GM19025 (cell line): ENCODE measurements around the gene KCNK16.

Experiments used
- ATAC-seq: cut with Tn5 transposase; IDR thresholded peaks from one replicate; pipeline ENCODE4 v1.9.1; 2021; ENCODE audit warnings: mild to moderate bottlenecking, low read depth, moderate library complexity; ENCODE audit not compliant: unreplicated experiment

Gene KCNK16

DNA sequence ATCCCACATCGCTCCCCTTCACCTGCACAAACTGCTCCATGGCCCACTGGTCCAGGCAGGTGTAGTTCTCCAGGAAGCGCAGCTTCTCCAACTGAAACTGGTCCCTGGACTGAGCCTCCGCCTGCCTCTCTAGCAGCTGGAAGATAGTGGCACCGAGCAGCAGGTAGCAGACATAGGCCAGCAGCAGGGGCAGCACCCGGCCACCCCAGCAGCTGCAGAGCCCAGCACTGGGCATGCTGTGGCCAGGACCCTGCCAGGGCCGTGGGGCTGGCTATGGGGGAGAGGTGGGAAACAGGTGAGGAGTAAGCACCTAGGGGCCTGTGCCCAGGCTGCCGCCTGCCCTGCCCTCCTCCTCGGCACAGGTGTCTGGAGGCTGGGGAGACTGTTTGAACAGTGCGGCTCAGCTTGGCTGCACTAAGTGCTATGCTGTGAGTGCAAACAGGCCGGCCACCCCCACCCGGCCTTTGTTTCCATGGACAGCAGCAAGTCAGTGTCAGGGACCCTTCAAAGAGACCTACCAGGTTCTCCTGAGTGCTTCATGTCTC is at the start of gene KCNK16:
Gene KCNK16 (minus strand): TSS at position 397 of the 545 bp plus-strand sequence. CDS start 162 bp downstream, at position 235.
- ATAC-seq: no peak

DNA sequence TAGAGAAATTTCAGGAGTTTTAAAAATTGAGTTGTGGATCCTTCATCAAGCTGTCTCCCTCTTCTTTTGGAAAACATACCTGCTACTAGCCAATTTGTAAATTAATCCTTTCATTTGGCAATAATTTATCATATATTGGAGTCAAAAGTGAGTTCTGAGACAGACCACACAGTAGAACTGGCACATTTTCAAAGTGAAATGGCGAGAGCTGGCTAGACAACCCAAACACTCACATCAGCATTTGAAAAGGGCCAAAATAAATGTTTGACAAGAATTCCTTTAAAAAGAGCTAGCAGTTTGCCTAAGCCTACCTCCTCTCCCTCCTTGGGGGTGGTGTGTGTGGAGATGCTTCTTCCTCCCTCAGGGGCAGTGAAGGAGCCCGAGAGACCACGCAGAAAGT is 47.9 kb upstream of the KCNK16 start:
- no peak for ATAC-seq

DNA sequence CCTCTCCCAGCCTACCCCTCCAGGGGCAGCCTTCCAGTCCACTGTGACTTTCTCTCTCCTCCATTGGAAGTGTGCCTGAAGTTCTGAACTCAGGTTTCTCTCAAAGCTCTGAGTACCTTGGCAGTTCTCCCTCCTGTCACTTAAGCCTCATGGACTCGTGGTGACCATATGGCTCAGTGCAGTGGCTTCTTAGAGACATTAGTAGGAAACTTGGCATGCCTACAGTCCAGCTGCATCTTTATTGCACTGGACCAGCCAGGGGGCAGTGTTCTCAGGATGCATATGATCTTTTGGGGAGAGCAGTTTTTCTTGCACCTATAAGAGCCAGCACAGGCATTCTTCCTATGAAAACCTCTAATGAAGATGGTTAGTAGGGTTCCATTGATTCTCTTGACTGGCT is 47.5 kb upstream of the KCNK16 start:
- no peak for ATAC-seq

DNA sequence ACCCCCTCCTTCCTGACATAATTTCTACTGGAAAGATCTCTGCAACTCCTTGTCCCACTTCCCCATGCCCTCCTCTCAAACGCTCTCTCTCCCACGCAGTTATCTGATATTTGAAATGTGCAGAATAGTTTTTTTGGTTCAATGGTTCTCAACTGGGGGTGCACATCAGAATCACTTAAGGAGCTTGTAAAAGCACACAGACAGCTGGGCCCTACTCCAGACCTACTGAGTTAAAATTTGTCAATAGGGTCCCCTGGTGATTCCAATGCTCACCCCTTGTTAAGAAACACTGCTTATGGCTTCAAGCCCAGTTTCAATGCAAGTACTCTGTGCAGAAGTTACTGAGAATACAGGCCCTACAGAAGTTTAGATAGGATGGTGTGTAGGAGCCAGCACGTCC is 45.2 kb upstream of the KCNK16 start:
- no peak for ATAC-seq

DNA sequence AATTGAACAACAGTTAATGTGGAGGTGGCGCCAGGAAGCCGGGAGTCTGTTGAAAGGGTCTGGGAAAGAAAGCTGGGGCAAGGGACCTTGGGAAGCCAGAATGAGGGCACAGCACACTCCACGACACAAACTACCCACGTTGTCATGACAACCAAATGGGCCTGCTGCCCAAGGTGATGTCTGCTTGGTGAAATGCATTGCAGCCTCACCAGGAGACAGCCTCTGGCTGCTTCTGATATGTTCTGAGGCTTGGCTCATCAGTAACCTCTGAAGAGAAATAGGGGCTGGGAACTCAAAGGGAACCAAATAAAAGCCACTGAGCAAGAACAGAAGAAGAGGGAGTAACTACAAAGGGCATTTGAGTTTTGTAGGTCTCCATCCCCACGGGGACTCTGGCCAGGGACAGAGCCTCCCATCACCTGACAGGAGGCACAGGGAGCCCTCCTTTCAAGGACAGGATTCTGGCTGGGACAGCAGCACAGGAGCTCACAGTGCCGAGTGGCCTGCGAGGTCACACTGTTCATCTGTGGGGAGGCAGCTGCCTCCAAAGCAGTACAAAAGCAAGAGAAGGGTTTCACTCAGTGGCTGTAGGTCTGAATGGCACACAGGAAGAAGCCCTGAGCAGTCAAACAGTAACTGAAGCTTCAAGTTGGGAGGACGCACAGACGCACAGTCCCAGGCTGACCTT is 44.6 kb upstream of the KCNK16 start:
- ATAC-seq: no peak

DNA sequence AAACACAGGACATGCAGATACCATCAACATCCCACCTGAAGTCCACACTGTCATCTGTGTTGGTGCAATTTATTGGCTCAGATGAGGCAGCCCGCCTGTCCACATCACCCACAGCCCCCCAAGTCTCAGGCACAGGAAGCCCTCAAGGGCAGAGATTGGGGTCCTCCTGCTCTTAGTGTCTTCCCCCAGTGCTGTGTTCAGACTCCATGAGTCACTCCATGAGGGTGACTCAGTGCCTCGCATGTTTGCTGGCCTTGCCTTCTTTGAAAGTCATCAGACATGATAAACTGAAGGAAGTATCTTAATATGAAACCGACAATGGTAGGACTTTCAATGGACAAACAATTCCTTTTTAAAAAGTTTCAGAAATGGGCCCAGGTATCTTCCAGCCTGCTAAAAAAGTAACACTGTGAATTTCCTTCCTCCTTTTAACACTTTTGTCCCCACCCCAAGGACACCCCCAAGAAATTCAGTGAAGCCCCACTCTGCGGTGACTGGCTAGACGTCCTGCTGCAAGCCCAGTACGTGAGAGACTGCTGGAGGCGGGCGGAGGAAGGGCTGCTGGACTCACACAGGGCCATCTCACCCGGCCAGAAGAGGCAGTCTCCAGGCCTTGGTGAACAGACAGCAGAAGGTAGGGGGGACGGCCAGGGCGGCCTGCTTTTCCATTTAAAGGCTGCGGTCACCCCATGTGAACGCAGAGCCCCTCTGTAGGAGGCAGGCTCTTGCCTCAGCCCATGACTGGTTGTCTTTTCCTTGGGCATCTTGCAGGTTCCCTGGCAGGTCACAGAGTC is 43.0 kb upstream of the KCNK16 start:
- ATAC-seq: no peak

DNA sequence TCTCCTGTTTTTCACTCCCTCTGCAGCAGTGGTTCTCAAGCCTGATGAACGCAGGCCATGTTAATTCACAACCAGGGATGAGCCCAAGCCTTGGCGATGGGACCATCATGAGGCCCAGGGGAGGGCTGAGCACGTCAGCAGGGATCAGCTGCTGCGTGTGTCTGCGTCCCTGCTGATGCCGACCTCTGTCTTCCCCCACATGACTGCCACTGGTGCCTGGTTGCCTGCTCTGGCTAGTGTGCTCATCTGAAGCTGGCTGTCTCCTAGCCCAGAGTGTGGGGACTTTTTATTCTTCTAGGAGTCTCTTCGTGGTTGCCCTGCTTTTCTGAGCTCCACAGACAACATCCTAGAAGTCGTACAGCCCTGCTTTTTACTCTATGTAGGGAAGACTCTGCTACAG is 40.8 kb upstream of the KCNK16 start:
- no peak for ATAC-seq

DNA sequence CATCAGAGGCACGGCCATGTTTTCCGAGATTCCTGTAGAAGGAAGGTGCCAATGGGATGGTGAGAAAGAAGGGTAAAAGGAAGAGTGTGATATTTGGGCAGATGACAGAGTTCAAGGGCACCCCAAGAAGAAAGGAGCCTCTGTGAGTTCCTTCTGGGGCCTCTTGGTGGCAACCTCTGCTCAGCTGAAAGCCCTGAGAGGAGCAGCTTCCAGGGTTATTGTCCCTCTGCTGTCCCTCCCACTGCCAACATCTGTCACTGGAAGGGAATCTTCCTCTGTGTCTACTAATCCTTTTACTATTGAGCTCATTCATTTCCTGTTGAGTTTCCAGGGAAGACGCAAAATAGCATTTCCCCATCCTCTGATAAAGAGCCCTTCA is 40.0 kb upstream of the KCNK16 start:
- ATAC-seq: no peak

DNA sequence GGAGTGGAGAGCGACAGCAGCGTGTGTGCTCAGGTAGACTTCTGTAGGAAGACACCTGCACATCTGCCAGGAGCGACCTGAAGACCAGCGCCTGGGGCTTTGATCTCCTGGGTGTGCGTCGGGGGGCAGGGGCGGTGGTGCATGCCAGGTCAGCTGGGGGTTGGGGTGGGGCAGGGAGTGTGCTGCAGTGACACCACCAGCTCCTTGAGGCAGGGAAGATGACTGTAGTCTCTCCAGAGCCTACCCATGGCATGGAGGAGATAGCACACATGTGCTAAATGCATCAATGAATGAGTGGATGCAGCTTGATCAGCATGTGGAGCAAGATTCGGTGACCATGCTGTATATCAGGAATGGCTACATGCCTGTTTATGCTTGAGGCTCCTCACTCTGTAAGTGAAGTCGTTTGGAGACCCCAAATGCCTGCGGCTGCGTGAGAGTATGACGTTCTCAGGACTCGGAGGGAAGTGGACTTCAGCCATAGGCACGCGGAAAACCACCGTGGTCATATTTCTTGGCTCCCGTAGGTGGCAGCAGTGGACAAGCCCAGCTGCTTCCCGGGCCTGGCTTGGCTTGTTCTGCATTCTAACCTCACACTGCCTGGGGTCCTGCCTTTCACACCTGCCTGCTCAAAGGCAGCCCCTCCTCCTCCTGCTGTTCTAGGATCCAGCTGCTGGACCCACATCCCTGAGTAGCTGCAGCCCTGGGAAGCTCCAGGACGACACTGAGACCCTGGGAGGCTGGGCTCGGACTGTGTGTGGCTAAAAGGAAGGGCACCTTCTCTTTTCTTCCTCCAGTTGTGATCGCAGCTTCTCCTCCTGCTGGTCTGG is 39.4 kb upstream of the KCNK16 start:
- peak; percentile 60 for ATAC-seq

DNA sequence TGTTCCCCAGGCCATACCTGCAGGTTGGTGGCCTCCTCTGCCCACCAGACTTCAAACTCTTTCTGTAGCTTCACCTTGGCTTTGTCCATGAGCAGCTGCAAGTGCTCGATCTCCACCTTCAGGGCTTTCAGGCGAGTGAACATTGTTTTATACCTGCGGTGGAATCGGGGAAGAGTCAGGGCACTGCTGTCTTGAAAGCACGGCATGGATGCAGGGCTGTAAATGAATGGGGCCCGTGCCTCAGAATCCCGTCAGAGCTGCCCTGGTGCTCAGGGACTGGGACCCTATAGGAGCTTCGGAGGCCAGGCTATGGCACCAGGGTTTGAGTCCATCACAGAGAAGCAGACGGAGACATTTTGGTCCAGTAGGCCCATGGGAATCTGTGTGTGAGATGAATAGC is 37.9 kb upstream of the KCNK16 start:
- no peak for ATAC-seq

DNA sequence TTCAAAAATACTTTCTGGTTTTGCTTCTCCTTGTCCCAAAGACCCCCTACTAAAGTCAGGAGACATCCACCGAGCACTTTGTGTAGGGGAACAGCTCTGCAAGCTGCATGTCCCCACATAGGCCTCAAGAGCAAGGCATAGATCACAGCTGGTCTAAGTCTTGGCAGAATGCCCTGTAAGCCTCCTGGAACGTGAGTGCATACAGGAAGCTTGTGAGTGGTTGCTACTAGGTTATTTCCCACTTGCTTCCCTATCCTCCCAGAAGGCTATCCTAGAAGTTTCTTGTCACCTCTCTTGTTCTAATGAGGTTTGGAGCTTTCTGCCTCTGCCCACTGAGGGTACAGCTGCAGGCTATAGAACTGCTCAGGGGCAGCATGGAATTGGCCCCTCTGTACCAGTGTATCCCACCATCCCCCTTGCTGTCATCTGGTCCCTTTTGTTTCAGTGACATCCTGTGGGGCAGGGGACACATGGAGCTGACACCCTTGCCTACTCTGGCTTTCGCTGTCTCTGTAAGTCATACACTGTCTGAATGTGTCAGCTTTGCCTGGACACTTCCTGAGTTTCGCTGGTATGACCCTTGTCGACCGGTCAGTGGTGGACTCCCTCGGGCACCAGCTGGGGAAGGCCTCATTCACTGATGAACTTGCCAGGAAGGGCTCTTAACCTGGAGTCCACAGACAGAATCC is 35.6 kb upstream of the KCNK16 start:
- no peak for ATAC-seq

DNA sequence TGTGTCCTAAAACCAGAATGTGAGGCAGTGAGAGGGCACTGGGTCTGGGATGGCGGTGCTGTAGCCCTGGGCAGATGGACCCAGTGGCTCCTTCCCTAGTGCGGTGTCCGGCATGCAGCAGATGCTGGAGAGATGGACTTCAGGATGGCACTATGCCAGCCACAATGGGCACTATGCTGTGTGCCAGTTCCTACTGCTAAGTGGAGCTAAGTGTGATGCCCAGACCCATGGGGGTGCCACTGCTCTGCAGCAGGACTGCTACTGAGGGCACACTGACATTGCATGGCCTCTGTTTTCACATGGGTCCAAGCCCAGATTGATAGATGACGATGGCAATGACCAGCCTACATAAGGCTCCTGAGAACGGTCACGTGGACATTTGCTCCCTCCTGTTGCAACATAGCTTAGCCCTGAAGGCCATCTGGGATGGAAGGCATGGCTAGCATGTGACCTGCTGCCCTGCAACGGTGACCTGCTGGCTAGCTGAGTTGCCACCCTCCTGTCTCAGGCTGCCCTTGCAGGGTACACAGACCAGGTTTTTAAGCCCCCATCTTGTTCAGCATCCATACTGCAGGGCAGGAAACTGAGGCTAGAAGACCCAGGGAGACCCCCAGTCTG is 31.3 kb upstream of the KCNK16 start:
- no peak for ATAC-seq

DNA sequence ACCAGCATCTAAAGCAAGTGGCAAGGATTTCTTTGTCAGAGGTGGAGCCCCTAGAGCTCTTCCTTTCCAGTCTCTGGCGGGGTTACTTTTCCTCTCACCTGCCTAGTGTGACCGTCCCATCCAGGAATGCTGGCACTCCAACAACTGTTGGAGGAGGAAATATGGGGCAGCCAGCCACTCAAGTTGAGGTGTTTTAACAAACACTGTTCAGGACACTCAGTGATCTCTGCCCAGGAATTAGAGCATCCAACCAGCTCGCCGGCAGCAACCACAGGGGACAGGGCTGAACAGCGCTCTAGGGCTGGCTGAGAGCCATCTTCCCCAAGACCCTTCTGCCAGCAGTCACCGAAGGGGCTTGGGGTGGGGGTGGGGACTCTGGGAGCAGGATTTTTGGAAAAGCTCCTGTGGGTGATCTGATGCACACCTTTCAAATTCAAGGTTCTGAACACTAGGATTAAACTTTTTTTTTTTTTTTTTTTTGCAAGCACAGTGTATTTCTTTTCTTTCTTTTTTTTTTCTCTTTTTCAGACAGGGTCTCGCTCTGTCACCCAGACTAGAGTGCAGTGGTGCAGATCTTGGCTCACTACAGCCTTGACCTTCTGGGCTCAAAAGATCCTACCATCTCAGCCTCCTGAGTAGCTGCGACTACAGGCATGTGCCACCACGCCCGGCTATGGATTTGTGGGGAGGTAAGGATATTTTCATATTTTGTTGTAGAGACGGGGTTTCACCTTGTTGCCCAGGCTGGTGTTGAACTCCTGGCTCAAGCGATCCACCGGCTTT is 28.4 kb upstream of the KCNK16 start:
- ATAC-seq: no peak

DNA sequence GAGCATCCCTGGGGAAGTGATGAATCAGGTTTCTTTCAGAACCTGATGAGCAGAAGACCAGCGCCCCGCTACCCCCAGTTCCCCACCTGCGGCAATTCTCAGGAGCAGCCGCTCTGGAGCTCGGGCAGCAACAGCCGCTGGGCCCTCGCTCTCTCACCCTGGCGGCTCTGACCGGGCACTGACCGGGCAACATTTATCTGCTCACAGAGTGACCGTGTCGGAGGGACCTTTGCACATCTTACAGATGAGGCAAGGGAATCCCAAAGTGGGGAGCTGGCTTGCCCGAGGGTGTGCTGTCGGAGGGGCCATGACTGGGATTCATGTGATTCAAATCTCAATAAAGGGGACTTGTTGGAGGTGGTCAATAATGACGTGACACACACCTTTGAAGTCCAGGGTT is 26.2 kb upstream of the KCNK16 start:
- no peak for ATAC-seq

DNA sequence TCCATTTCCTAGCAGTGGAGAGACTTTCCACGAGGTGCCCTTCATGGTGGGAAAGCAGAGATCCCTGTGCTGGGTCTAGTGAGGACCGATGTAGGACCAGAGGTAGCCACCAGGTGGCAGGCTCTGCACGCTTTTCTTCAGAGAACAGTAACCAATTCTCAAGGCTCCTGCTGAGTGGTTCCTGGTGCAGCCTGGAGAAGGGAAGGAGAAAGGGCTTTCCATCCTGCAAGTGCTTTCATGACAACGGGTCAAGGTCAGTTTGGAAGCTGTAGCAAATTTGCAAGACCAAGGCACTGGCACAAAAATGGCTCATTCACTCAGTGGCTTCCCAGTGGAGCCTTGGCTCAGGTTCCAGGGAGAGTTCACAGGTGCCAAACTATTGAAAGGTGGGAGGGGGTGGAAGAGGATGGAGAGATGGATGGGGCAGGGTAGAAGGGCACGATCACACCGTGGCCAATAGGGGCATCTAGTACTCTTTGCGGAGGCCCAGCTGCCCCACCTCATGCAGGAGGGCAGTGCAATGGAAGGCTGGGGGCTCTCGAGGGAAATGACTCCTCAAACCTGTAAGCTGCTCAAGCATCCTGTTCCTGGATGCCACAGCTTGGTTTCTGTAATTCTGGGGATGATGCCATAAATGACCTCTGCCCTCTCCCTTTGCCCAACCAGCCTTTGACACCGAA is 25.5 kb upstream of the KCNK16 start:
- no peak for ATAC-seq

DNA sequence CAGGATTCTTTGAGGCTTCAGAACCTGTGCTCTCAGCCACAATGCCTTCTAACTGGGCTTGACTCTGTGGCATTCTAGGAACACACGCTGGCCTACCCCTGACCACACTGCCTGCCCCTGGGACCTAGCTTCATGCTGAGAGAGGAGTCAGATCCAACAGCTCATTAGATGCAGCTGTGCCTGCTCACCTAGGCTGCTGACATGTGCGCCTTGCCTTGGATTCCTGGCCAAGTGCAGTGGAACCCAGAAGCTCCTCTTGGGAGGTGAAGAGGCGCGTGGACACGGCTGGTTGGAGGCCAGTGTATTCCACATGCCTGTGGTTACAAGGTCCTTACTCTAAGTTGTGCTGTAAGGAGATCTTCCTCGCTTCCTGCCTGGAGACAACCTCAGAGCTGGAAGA is 24.7 kb upstream of the KCNK16 start:
- ATAC-seq: no peak

DNA sequence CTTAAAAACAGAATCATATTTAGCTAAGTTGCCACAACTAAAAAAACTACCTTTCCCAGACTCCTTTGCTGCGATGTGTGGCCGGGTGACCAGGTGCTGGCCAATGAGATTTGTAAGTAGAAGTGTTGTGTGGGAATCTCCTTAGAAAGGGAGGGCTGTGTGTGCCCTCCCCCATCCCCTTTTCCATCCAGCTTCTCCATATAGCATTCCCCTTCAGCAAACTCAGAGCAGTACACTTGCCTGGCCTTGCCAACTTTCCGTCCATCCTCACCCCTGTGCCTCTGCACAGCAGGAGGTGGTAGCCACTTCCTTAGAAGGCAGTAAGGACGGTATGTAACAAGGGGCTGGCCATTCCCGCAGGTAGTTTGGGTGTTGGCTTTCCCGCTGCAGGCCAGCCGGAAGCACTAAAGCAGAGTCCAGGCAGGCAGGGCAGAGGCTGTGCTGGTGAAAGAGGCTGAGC is 22.3 kb upstream of the KCNK16 start:
- no peak for ATAC-seq

DNA sequence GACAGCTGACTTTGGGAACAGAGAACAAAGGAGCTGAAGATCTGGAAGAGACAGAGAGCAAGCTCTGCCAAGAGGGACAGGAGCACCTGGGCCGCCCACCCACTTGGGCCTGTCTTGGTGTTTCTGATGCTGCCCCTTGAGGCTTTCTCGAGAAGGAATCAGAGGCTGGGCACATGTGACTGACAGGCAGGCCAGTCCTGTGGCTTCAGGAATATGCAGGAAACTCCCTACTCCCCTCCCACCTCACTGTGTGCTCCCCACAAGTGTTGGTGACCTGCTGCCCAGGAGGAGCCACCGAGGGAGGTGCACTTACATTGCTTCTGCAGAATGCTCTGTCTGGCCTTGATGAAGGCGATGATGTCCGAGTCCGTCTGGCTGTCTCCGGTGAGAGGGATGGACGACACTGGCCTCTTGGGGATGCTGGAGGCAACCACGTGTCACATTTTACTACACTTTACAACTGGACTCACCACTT is 20.9 kb upstream of the KCNK16 start:
- no peak for ATAC-seq
